ENCODE data around the gene DGKI.

The DGKI gene

DNA sequence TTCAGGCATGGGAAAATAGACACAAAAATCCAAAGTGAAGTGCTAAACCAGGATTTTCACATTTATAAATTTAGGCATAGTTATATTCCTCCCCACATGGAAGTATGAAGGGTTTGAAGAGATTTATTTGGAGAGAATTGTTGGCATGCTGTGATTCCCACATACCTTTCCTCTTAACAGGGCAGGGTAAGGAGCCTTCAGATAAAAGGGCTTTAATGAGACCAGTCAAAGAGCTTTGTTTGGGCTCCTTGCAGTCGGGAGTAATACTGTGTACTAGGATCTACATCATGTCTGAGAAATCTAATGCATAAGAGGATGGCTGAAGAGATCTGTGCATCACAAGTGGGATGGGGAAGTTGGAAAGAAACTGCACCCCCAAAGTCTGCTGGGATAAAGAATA lies 362.4 kb downstream of the DGKI start:
- no peak overlapping the region for H3K27ac ChIP-seq (ENCODE audit: low read depth, low read length)
- H3K36me3 ChIP-seq (ENCODE audit: control insufficient read depth in 5 of 5, insufficient read depth in 5 of 5, low read length in 5 of 5): no peaks in the 10 kb centered on the region
- H3K4me3 ChIP-seq (ENCODE audit: low read depth in 1 of 5, low read length in 5 of 5): no peak overlapping the region
- H3K4me1 ChIP-seq (ENCODE audit: control insufficient read depth in 5 of 5, insufficient read depth in 5 of 5, low read length in 5 of 5): no peaks in the 10 kb centered on the region
- H3K27me3 ChIP-seq (ENCODE audit: control insufficient read depth in 5 of 5, insufficient read depth in 4 of 5, low read length in 5 of 5): no peaks in the 10 kb centered on the region
- H3K9me3 ChIP-seq (ENCODE audit: control insufficient read depth in 5 of 5, low read length in 5 of 5): no peaks in the 10 kb centered on the region
- H3K9ac ChIP-seq (ENCODE audit: low read length in 5 of 5): no peak overlapping the region

DNA sequence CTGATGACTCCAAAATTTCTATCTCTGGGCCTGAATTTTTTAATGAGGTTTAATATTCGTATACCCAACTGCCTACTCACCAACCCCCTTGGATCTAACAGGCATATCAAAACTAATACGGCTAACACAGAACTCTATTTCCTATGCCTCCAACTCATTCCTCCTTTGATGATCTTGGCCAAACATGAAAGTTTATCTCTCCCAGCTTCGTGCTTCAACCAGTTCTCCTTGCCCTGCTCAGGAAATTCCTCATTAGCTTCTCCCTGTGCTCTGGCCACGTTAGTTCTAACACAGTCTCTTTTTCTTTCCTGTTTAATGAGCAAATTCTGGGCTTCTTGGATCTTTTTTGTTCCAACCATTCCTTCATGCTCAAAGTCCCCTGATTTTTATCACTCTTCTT lies 364.3 kb downstream of the DGKI start:
- Histone ChIP-seq H3K27me3 (ENCODE audit: control insufficient read depth in 5 of 5, insufficient read depth in 4 of 5, low read length in 5 of 5) (no peaks in the 10 kb centered on the region), H3K9me3 (ENCODE audit: control insufficient read depth in 5 of 5, low read length in 5 of 5) (no peaks in the 10 kb centered on the region), H3K9ac (ENCODE audit: low read length in 5 of 5) (no peak overlapping the region), H3K27ac (ENCODE audit: low read depth, low read length) (no peak overlapping the region), H3K36me3 (ENCODE audit: control insufficient read depth in 5 of 5, insufficient read depth in 5 of 5, low read length in 5 of 5) (no peaks in the 10 kb centered on the region), H3K4me3 (ENCODE audit: low read depth in 1 of 5, low read length in 5 of 5) (no peak overlapping the region), H3K4me1 (ENCODE audit: control insufficient read depth in 5 of 5, insufficient read depth in 5 of 5, low read length in 5 of 5) (no peaks in the 10 kb centered on the region)

DNA sequence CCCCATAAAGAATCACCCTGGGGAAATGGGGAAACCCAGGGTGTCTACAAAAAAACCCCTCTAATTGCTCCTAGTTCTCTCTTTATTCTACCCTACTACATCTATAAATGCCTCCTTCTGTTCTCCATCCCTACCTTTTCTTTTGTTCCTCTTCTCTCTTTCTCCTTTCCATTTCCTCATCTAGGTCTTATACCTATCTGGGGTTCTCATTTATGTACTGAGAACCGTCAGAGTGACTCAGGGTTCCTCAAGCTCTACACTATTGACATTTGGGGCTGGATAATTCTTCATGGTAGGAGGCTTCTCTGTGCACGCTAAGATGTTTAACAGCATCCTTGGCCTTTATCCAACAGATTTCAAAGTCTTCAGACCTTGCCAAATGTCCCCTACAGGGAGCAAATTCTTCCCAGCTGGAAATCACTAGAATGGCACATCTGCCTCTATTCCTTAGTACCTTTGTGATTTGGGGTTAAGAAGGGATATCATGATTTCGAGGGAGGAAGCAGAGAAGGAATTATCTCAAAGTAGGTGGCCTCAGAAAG lies 365.9 kb downstream of the DGKI start:
- H3K4me1 ChIP-seq (ENCODE audit: control insufficient read depth in 5 of 5, insufficient read depth in 5 of 5, low read length in 5 of 5): no peaks in the 10 kb centered on the region

GRCh38 chr7:137480401-137480800 lies 366.4 kb downstream of the DGKI start:
- no peak overlapping the region for H3K4me3 ChIP-seq (ENCODE audit: low read depth in 1 of 5, low read length in 5 of 5)
- no peaks in the 10 kb centered on the region for H3K4me1 ChIP-seq (ENCODE audit: control insufficient read depth in 5 of 5, insufficient read depth in 5 of 5, low read length in 5 of 5)
- H3K9ac ChIP-seq (ENCODE audit: low read length in 5 of 5): no peak overlapping the region
- no peak overlapping the region for H3K27ac ChIP-seq (ENCODE audit: low read depth, low read length)
- H3K36me3 ChIP-seq (ENCODE audit: control insufficient read depth in 5 of 5, insufficient read depth in 5 of 5, low read length in 5 of 5): no peaks in the 10 kb centered on the region
- H3K27me3 ChIP-seq (ENCODE audit: control insufficient read depth in 5 of 5, insufficient read depth in 4 of 5, low read length in 5 of 5): no peaks in the 10 kb centered on the region
- no peaks in the 10 kb centered on the region for H3K9me3 ChIP-seq (ENCODE audit: control insufficient read depth in 5 of 5, low read length in 5 of 5)

More for the DNA sequence above, 365.9 kb downstream of the DGKI start:
- H3K4me3 ChIP-seq (ENCODE audit: low read depth in 1 of 5, low read length in 5 of 5): no peak overlapping the region
- no peak overlapping the region for H3K27ac ChIP-seq (ENCODE audit: low read depth, low read length)
- no peak overlapping the region for H3K9ac ChIP-seq (ENCODE audit: low read length in 5 of 5)
- H3K36me3 ChIP-seq (ENCODE audit: control insufficient read depth in 5 of 5, insufficient read depth in 5 of 5, low read length in 5 of 5): no peaks in the 10 kb centered on the region
- H3K27me3 ChIP-seq (ENCODE audit: control insufficient read depth in 5 of 5, insufficient read depth in 4 of 5, low read length in 5 of 5): no peaks in the 10 kb centered on the region
- no peaks in the 10 kb centered on the region for H3K9me3 ChIP-seq (ENCODE audit: control insufficient read depth in 5 of 5, low read length in 5 of 5)

- Histone ChIP-seq H3K9ac (ENCODE audit: low read length in 5 of 5) (no peak overlapping the region), H3K36me3 (ENCODE audit: control insufficient read depth in 5 of 5, insufficient read depth in 5 of 5, low read length in 5 of 5) (no peaks in the 10 kb centered on the region), H3K27ac (ENCODE audit: low read depth, low read length) (no peak overlapping the region), H3K4me3 (ENCODE audit: low read depth in 1 of 5, low read length in 5 of 5) (no peak overlapping the region), H3K27me3 (ENCODE audit: control insufficient read depth in 5 of 5, insufficient read depth in 4 of 5, low read length in 5 of 5) (no peaks in the 10 kb centered on the region), H3K4me1 (ENCODE audit: control insufficient read depth in 5 of 5, insufficient read depth in 5 of 5, low read length in 5 of 5) (no peaks in the 10 kb centered on the region), H3K9me3 (ENCODE audit: control insufficient read depth in 5 of 5, low read length in 5 of 5) (no peaks in the 10 kb centered on the region)
These were observed 369.8 kb downstream of the DGKI start for GRCh38 chr7:137476937-137477336.

DNA sequence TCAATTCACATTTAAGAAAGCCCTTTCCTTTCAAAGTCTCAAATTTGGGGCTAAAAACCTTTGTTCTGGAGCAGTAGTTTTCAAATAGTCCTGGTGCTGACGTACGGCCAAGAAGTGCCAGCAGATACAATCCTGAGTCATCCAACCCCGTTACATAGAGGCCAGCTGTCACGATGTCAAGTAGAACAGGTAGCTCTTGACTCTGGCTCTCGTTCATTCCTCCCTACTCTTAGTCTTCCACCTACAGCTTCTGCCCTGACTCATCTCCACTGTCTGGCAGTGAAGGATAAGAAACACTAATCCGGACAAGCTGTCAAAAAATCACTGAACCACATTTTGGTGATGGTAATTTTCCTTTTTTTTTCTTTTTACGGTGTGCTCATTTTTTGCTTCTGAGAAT lies 370.8 kb downstream of the DGKI start:
- no peak overlapping the region for H3K9ac ChIP-seq (ENCODE audit: low read length in 5 of 5)
- no peak overlapping the region for H3K4me3 ChIP-seq (ENCODE audit: low read depth in 1 of 5, low read length in 5 of 5)
- no peaks in the 10 kb centered on the region for H3K4me1 ChIP-seq (ENCODE audit: control insufficient read depth in 5 of 5, insufficient read depth in 5 of 5, low read length in 5 of 5)
- no peaks in the 10 kb centered on the region for H3K9me3 ChIP-seq (ENCODE audit: control insufficient read depth in 5 of 5, low read length in 5 of 5)
- H3K36me3 ChIP-seq (ENCODE audit: control insufficient read depth in 5 of 5, insufficient read depth in 5 of 5, low read length in 5 of 5): no peaks in the 10 kb centered on the region
- no peaks in the 10 kb centered on the region for H3K27me3 ChIP-seq (ENCODE audit: control insufficient read depth in 5 of 5, insufficient read depth in 4 of 5, low read length in 5 of 5)
- no peak overlapping the region for H3K27ac ChIP-seq (ENCODE audit: low read depth, low read length)

DNA sequence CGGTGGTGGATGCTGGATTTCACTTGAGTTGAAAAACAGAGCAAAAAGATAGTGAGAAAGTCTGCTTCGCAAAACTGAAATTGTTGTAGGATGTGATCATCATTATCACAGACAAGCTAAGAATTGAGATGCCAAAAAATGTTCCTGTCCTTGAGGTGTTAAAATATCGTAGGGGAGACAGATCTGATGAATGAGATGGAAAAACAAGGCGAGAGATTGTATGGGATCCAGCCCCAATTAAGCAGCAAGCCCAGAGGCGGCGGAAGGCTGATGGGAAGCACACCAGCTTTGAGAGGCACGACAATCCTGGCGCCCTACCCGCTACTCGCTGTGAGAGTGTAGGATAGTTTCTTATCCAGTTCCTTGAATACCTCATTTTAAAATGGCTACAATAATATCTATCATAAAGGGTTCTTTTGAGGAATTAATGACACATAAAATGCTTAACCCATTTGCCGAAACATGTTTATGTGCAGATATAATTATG lies 372.2 kb downstream of the DGKI start:
- Histone ChIP-seq H3K4me3 (ENCODE audit: low read depth in 1 of 5, low read length in 5 of 5) (no peak overlapping the region), H3K27ac (ENCODE audit: low read depth, low read length) (no peak overlapping the region), H3K9me3 (ENCODE audit: control insufficient read depth in 5 of 5, low read length in 5 of 5) (no peaks in the 10 kb centered on the region), H3K4me1 (ENCODE audit: control insufficient read depth in 5 of 5, insufficient read depth in 5 of 5, low read length in 5 of 5) (no peaks in the 10 kb centered on the region), H3K9ac (ENCODE audit: low read length in 5 of 5) (no peak overlapping the region), H3K36me3 (ENCODE audit: control insufficient read depth in 5 of 5, insufficient read depth in 5 of 5, low read length in 5 of 5) (no peaks in the 10 kb centered on the region), H3K27me3 (ENCODE audit: control insufficient read depth in 5 of 5, insufficient read depth in 4 of 5, low read length in 5 of 5) (no peaks in the 10 kb centered on the region)

DNA sequence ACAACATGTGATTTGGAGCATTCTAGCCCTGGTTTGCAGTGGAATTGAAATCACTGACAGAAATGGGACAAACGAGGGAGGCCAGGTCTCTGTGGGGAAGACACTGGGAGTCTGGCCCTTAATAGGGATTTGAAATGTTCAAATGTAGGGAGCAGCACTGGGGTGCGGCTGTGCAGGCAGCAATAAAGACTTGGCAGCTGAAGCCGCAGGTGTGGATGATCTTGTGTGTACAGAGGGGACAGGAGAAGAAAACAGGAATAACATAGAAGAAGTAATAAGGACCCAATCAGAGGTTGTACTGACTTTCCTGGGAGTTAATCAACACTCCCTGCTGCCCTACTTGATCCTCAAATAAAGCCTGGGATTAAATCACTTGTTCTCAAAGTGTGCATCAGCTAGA lies 375.6 kb downstream of the DGKI start:
- H3K4me1 ChIP-seq (ENCODE audit: control insufficient read depth in 5 of 5, insufficient read depth in 5 of 5, low read length in 5 of 5): no peaks in the 10 kb centered on the region
- H3K27me3 ChIP-seq (ENCODE audit: control insufficient read depth in 5 of 5, insufficient read depth in 4 of 5, low read length in 5 of 5): no peaks in the 10 kb centered on the region
- H3K9ac ChIP-seq (ENCODE audit: low read length in 5 of 5): no peak overlapping the region
- no peaks in the 10 kb centered on the region for H3K36me3 ChIP-seq (ENCODE audit: control insufficient read depth in 5 of 5, insufficient read depth in 5 of 5, low read length in 5 of 5)
- H3K9me3 ChIP-seq (ENCODE audit: control insufficient read depth in 5 of 5, low read length in 5 of 5): no peaks in the 10 kb centered on the region
- no peak overlapping the region for H3K27ac ChIP-seq (ENCODE audit: low read depth, low read length)
- no peak overlapping the region for H3K4me3 ChIP-seq (ENCODE audit: low read depth in 1 of 5, low read length in 5 of 5)

DNA sequence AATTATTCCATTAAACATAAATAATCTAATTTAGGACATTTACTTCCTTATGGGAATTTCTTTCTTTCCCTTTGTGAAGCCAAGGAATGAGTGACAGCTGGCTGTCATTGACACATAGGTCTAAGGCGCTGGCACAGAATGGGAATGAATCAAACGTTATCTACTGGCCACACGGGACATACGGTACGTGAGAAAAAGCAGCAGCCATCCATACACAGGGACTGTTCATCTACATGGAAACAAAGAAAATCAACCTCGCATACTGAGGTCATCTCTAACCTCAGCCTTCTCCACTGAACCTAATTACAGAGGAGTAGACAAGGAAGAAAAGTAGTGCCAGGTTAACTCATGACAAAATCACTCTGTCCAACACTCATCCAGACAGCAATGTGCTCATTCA lies 376.9 kb downstream of the DGKI start:
- Histone ChIP-seq H3K27ac (ENCODE audit: low read depth, low read length) (no peak overlapping the region), H3K36me3 (ENCODE audit: control insufficient read depth in 5 of 5, insufficient read depth in 5 of 5, low read length in 5 of 5) (peaks cover 0 to 3% (median 0%) of the 10 kb centered on the region in 5 donors), H3K4me3 (ENCODE audit: low read depth in 1 of 5, low read length in 5 of 5) (no peak overlapping the region), H3K4me1 (ENCODE audit: control insufficient read depth in 5 of 5, insufficient read depth in 5 of 5, low read length in 5 of 5) (no peaks in the 10 kb centered on the region), H3K9me3 (ENCODE audit: control insufficient read depth in 5 of 5, low read length in 5 of 5) (no peaks in the 10 kb centered on the region), H3K27me3 (ENCODE audit: control insufficient read depth in 5 of 5, insufficient read depth in 4 of 5, low read length in 5 of 5) (no peaks in the 10 kb centered on the region), H3K9ac (ENCODE audit: low read length in 5 of 5) (no peak overlapping the region)

DNA sequence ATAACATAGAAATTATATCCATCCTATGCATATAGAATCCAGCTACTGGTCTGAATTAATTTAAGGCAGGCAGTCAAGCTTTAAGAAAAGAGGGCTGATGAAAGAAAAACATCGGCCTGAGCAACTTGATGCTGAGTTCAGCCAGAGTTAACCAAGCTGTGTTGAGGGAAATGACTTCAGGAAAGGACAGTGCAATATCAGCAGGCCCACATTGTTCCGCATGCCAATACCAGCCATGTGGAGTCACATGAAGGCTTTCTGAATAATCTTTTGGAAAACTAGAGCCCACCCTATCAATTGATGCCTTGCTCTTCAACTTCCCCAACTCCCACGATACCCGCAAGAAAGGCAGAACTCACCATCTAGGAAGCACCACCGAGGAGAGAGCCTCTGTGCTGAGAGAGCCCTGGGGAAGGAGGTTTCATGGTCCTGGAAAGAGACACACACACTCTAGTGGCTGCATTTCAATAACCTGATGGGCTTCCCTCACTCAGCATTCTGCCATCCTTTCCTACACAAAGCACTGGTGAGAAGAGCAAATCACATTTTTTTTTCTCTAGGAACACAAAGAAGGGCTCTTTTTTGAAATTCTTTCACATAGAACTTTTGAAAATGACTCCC lies 377.5 kb downstream of the DGKI start:
- Histone ChIP-seq H3K4me1 (ENCODE audit: control insufficient read depth in 5 of 5, insufficient read depth in 5 of 5, low read length in 5 of 5) (no peaks in the 10 kb centered on the region), H3K4me3 (ENCODE audit: low read depth in 1 of 5, low read length in 5 of 5) (no peak overlapping the region), H3K9ac (ENCODE audit: low read length in 5 of 5) (no peak overlapping the region), H3K27ac (ENCODE audit: low read depth, low read length) (no peak overlapping the region), H3K27me3 (ENCODE audit: control insufficient read depth in 5 of 5, insufficient read depth in 4 of 5, low read length in 5 of 5) (no peaks in the 10 kb centered on the region), H3K9me3 (ENCODE audit: control insufficient read depth in 5 of 5, low read length in 5 of 5) (no peaks in the 10 kb centered on the region), H3K36me3 (ENCODE audit: control insufficient read depth in 5 of 5, insufficient read depth in 5 of 5, low read length in 5 of 5) (peaks cover 0 to 3% (median 0%) of the 10 kb centered on the region in 5 donors)

Measured in subcutaneous abdominal adipose tissue (tissue), 5 donors.